Activated CD4-positive, alpha-beta T cell treated with anti-CD3 and anti-CD28 coated beads, Interleukin-2, amount 10 ng/mL, durations not matched to agents 24 days and 14 days (primary cell): ENCODE data around the gene NKAPL. TPM values are rescaled to one million over a fixed set of nuclear protein-coding genes. Genes with fewer than 3 reads are reported as not detected.
"Not testable (repeated sequence)": the region's sequence is repeated elsewhere in the genome, so short reads cannot be mapped to it uniquely, and the experiment has no call there.

Experiments used
- DNase-seq: peaks from one replicate; pipeline ENCODE4 v3.0.0; 2022
- H3K27ac Mint-ChIP-seq: one replicate; pipeline ENCODE4 v1.8.0; 2022; ENCODE audit warnings: mild to moderate bottlenecking, mixed read lengths
- H3K27me3 Mint-ChIP-seq: one replicate; pipeline ENCODE4 v1.8.0; 2022; ENCODE audit warnings: mixed read lengths
- H3K36me3 Mint-ChIP-seq: one replicate; pipeline ENCODE4 v1.8.0; 2022; ENCODE audit warnings: low read depth, mild to moderate bottlenecking, mixed read lengths
- H3K4me1 Mint-ChIP-seq: one replicate; pipeline ENCODE4 v1.8.0; 2021; ENCODE audit warnings: mixed read lengths
- H3K4me3 Mint-ChIP-seq: one replicate; pipeline ENCODE4 v1.8.0; 2022; ENCODE audit warnings: mild to moderate bottlenecking, moderate library complexity, mixed read lengths
- H3K9me3 Mint-ChIP-seq: one replicate; pipeline ENCODE4 v1.8.0; 2021; ENCODE audit warnings: mixed read lengths
- intact Hi-C: fragments of 100-400 bp; cut with micrococcal nuclease; formaldehyde crosslinking; loops from one replicate; pipeline ENCODE4 v1.15.1; 2023
- total RNA-seq: library from RNA; stranded (reverse); gene quantifications from 2 replicates; pipeline ENCODE4 v1.2.3, GENCODE V29; 2022

NKAPL gene
- total RNA-seq, 1 donor from 2014 or later: not detected

DNA sequence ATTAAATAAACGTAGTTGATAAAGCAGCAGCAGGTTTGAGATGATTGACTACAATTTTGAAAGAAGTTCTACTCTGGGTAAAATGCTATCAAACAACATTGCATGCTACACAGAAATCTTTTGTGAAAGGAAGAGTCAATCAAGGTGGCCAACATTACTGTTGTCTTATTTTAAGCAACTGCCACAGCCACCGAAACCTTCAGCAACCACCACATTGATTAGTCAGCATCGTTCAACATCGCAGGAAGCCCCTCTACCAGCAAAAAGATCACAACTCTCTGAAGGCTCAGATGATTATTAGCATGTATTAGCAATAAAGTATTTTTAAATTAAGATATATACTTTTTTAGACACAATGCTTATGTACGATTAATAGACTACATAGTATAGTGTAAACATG lies 36.2 kb downstream of the NKAPL start:
- Mint-ChIP-seq H3K27ac (no peak overlapping the region), H3K4me3 (no peak overlapping the region), H3K9me3 (no peaks in the 10 kb centered on the region), H3K4me1 (no peaks in the 10 kb centered on the region), H3K36me3 (peaks cover 2% of the 10 kb centered on the region), H3K27me3 (no peaks in the 10 kb centered on the region)
- no peak for DNase-seq
- intact Hi-C loops: no loop called here

DNA sequence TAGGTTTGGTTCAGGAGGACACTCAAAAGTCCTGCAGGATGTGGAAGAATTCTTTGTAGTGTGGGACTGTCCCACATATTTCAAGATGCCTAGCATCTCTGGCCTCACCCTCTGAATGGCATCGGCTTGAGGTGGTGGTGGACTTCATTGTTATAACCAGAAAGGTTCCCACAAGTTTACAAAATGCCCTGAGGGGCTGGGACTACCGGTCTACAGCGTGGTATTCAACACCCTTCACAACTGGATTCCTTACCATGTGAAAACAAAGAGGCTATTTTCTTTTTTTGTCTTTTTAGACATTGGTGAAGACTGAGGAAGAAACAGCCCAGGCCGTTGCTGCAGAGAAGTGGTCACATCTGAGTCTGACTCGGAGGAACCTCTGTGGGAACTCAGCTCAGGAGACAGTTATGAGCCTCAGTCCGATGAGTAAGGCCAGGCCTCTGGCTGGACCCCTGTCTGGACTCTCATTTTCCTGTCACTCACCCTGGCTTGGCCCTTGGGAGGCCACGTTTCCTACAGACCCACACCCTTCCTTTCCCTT lies 37.5 kb downstream of the NKAPL start:
- Mint-ChIP-seq H3K36me3 (no peaks in the 10 kb centered on the region), H3K27me3 (no peaks in the 10 kb centered on the region), H3K9me3 (no peaks in the 10 kb centered on the region), H3K4me1 (no peaks in the 10 kb centered on the region), H3K4me3 (no peak overlapping the region), H3K27ac (no peak overlapping the region)
- DNase-seq: no peak
- intact Hi-C loops: no loop called here

DNA sequence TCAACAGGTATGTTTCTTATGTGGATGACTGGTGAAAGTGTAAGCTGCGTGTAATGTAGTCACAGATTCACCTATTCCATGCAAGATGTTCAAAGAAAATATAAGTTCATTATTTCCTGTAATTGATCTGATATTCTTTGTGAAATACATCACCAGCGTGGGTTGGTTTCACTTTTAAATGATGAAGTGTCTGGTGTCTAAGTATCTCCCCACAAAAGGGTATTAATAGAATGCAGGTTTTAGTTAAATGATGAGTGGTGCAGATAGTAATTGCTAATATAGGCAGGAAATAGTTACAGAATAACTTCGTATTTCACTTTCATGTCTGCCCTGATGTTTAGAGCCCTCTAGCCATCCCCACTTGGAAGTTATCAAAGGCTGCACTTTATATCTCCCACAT lies 44.5 kb downstream of the NKAPL start:
- intact Hi-C loops: no loop called here
- no peaks in the 10 kb centered on the region for H3K36me3 Mint-ChIP-seq
- peaks cover 5% of the 10 kb centered on the region for H3K9me3 Mint-ChIP-seq
- DNase-seq: no peak
- H3K4me1 Mint-ChIP-seq: peaks cover 9% of the 10 kb centered on the region
- H3K27ac Mint-ChIP-seq: no peak overlapping the region
- H3K27me3 Mint-ChIP-seq: peaks cover 6% of the 10 kb centered on the region
- no peak overlapping the region for H3K4me3 Mint-ChIP-seq

DNA sequence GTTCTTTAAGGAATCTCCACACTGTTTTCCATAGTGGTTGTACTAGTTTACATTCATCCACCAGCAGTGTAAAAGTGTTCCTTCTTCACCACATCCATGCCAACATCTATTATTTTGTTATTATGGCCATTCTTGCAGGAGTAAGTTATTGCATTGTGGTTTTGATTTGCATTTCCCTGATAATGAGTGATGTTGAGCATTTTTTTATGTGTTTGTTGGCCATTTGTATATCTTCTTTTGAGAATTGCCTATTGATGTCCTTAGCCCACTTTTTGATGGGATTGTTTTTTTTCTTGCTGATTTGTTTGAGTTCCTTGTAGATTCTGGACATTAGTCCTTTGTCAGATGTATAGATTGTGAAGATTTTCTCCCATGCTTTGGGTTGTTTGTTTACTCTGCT lies 47.3 kb downstream of the NKAPL start:
- DNase-seq, intact Hi-C loops, H3K27ac Mint-ChIP-seq, H3K36me3 Mint-ChIP-seq, H3K4me1 Mint-ChIP-seq, H3K4me3 Mint-ChIP-seq, H3K9me3 Mint-ChIP-seq: not testable (repeated sequence)
- H3K27me3 Mint-ChIP-seq: peaks cover 23% of the 10 kb centered on the region

Other genes with a start within 250 kb of the NKAPL start
- gene ZNF165, start 178.7 kb upstream of the NKAPL start, total RNA-seq: 0.26 and 0.47 TPM in 2 replicates
- gene ZSCAN16, start 134.7 kb upstream of the NKAPL start, total RNA-seq: 3.0 and 4.0 TPM in 2 replicates
- 17.6 and 17.7 TPM in 2 replicates for gene ZKSCAN8, start 117.4 kb upstream of the NKAPL start, total RNA-seq
- gene ZSCAN9, start 34.0 kb upstream of the NKAPL start, total RNA-seq: 5.2 and 6.3 TPM in 2 replicates
- 3.8 and 4.9 TPM in 2 replicates for gene ZKSCAN4, start 7.0 kb upstream of the NKAPL start, total RNA-seq
- gene ZSCAN26, start 7.8 kb downstream of the NKAPL start, total RNA-seq: 5.9 and 7.7 TPM in 2 replicates
- gene PGBD1, start 22.3 kb downstream of the NKAPL start, total RNA-seq: 1.8 and 2.5 TPM in 2 replicates
- gene ZSCAN31, start 76.9 kb downstream of the NKAPL start, total RNA-seq: 0.54 and 0.79 TPM in 2 replicates
- gene ZKSCAN3, start 90.7 kb downstream of the NKAPL start, total RNA-seq: 2.7 and 2.9 TPM in 2 replicates
- gene ZSCAN12, start 140.4 kb downstream of the NKAPL start, total RNA-seq: 5.8 and 5.9 TPM in 2 replicates
- gene ZSCAN23, start 184.2 kb downstream of the NKAPL start, total RNA-seq: 1.2 and 2.8 TPM in 2 replicates